Measurements from ENCODE around the gene YDJC. TPM values are rescaled to one million over a fixed set of nuclear protein-coding genes. Genes with fewer than 3 reads are reported as not detected.

Gene YDJC
- total RNA-seq, 1 donor from 2014 or later = 4.5 TPM

DNA sequence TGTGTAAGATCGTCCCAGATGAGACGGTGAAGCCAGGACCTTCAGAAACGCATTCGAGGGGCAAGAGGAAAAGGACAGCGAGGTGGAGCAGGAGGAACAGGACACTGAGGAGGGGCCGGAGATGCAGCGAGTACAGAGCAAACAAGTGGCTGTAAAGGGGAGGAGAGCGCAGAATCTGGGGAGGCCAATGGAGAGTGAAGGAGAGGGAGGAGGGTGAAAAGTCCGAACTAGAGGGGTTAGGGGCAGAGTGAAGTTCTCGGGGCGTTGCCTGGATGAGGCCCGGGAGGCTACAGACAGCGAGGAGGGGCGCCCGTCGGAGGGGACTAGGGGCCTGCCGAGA lies 27.2 kb upstream of the YDJC start:
- peaks cover 23% of the 10 kb centered on the region for H3K4me1 ChIP-seq
- H3K27me3 ChIP-seq (ENCODE audit: low read depth) = peaks cover 15% of the 10 kb centered on the region
- H3K36me3 ChIP-seq = no peaks in the 10 kb centered on the region
- peak overlapping the region; percentile 71 for H3K4me3 ChIP-seq
- H3K27ac ChIP-seq (replicated peaks) = no peak overlapping the region
- intact Hi-C loops (cut with micrococcal nuclease) = no loop called here
- DNase-seq = no peak
- no peaks in the 10 kb centered on the region for H3K9me3 ChIP-seq (replicated peaks)
- TF ChIP-seq, protein P1, sequence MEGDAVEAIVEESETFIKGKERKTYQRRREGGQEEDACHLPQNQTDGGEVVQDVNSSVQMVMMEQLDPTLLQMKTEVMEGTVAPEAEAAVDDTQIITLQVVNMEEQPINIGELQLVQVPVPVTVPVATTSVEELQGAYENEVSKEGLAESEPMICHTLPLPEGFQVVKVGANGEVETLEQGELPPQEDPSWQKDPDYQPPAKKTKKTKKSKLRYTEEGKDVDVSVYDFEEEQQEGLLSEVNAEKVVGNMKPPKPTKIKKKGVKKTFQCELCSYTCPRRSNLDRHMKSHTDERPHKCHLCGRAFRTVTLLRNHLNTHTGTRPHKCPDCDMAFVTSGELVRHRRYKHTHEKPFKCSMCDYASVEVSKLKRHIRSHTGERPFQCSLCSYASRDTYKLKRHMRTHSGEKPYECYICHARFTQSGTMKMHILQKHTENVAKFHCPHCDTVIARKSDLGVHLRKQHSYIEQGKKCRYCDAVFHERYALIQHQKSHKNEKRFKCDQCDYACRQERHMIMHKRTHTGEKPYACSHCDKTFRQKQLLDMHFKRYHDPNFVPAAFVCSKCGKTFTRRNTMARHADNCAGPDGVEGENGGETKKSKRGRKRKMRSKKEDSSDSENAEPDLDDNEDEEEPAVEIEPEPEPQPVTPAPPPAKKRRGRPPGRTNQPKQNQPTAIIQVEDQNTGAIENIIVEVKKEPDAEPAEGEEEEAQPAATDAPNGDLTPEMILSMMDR (IDR thresholded peaks at IDR 0.05; ENCODE audit: borderline replicate concordance) = no peak

DNA sequence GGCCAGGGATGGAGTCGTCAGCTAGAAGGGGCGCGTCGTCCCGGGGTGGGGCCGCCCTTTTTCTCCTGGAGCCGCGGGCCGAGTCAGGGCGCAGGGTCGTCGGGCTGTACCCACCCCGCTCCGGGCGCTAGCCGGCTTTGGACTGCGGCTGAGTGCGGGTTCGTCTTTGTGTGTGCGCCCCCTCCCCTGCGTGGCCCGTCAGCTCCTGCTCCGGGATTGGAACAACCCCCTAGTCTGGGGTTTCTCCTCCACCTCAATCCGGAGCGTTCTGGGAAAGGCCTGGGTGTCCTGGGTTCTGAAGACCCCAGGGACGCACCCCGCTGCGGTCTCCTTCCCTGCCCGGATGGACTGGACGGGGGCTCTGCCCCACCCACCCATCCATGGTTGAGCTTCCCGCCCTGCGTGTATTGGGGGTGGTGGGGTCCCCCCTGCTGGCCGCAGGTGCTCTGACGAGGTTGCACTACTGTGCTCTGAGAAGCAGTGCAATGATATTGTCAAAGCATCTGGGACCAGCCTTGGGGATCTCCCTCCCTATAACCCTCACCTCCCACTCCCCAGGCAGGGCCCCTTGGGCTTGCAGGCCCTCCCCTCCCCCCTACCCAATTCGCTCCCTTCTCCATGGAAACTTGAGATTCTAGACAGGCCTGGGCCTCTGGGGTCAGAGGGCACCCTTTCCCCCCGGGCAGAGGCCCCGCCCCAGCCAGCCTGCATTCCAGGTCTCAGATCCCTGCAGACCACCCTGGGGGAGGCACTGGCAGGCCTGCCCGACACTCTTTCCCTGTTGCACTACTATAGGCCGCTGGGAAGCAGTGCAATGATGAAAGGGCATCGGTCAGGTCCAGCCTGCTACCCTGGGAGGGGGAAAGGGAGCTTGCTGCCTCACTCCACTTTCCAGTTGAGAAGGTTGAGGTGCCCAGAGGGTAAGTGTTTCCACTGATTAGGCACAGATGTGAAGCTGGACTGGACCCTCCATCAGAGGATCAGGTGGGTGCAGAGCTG lies 23.0 kb upstream of the YDJC start:
- TF ChIP-seq, protein P1 (IDR thresholded peaks at IDR 0.05; ENCODE audit: borderline replicate concordance) = no peak
- H3K27me3 ChIP-seq (ENCODE audit: low read depth) = peaks cover 6% of the 10 kb centered on the region
- H3K9me3 ChIP-seq (replicated peaks) = no peaks in the 10 kb centered on the region
- H3K36me3 ChIP-seq = peaks cover 11% of the 10 kb centered on the region
- H3K4me1 ChIP-seq = peaks cover 34% of the 10 kb centered on the region
- H3K4me3 ChIP-seq = peak overlapping the region; percentile 83
- H3K27ac ChIP-seq (replicated peaks) = peak overlapping the region; percentile 18
- intact Hi-C loops (cut with micrococcal nuclease) = no loop called here
- no peak for DNase-seq

DNA sequence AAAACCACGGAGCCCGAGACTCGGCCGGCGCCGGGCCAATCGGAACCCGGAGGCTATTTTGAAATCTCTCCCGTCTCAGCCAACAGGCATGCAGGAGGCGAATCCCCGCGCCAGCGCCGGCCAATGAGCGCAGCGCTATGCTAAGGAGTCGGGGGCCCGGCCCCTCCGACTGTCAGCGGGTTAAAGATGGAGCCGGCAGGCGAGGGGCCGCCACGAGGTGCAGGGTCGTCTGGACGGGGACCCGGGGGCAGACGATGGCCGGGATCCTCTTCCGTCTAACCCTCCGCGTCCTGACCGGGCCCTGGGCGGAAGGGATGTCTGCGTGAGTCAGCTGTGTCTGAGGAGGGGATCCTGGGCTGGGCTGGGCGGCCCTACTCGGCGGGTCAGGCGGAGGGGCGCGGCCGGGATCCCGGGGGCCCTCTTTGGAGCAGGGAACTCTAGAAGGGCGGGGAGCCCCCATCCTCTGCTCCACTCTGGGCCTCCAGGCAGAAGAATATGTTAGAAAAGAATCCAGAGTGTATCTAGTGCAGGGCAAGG lies 22.3 kb upstream of the YDJC start:
- Histone ChIP-seq H3K27me3 (ENCODE audit: low read depth) (no peaks in the 10 kb centered on the region), H3K4me3 (peak overlapping the region; percentile 83), H3K27ac (replicated peaks) (peak overlapping the region; percentile 18), H3K9me3 (replicated peaks) (no peaks in the 10 kb centered on the region), H3K36me3 (peaks cover 11% of the 10 kb centered on the region), H3K4me1 (peaks cover 26% of the 10 kb centered on the region)
- TF ChIP-seq, protein P1 (IDR thresholded peaks at IDR 0.05; ENCODE audit: borderline replicate concordance) = no peak
- intact Hi-C loops (cut with micrococcal nuclease) = no loop called here
- peak; percentile 90 for DNase-seq

DNA sequence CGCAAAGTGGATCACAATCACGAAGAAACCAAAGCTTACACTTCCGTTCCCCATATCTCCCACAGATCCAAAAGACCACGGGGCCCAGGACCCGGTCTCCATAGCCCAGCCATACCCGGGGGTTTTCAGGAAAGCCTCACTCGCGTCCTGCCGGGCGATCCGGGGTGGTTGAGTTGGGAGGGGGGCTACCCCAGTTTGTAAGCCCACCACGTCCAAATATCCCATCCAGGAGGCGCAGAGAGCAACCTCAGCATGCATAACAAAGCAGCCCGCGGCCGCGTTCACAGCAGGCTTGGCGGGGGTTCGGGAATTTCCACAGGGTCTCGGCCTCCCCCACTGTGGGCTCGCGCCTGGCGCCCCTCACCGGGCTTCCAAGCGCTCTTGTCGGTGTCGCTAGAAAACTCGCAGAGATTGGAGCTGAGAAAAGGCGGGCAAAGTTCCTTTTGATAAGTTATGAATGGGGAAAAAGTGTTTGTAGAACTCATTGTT lies 21.7 kb upstream of the YDJC start:
- no peak for DNase-seq
- Histone ChIP-seq H3K36me3 (peaks cover 11% of the 10 kb centered on the region), H3K27me3 (ENCODE audit: low read depth) (no peaks in the 10 kb centered on the region), H3K27ac (replicated peaks) (no peak overlapping the region), H3K4me3 (peak overlapping the region; percentile 83), H3K4me1 (peaks cover 30% of the 10 kb centered on the region), H3K9me3 (replicated peaks) (no peaks in the 10 kb centered on the region)
- TF ChIP-seq, protein P1 (IDR thresholded peaks at IDR 0.05; ENCODE audit: borderline replicate concordance) = no peak
- intact Hi-C loops (cut with micrococcal nuclease) = no loop called here

DNA sequence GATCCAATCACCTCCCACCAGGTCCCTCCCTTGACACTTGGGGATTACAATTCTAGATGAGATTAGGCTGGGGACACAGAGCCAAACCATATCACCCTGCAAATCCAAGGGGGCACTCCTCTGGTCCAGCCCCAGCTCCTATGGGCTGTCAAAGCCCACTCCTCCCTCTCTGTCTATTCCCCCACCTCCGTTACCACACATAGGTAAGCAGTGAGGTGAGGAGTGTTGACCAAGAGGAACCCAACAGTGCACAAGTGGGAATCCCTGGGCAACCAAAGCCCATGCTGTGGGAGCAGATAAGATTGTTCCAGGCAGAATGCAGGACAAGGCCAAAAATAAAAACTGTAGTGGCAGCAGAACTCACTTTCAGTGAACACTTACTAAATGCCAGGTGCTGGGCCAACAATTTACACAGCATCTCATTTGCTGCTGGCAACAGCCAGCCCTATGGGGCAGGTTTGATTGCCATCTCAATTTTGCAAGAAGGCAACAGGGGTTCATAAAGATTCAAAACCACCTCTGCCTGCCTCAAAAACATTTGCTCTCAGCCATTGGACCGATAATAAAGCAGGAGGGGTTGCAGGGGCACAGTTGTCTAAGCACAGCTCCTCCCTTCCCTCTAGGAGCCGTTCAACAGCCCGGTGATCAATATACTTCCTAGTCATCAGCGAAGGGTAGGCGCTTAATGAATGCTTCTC lies 21.1 kb upstream of the YDJC start:
- TF ChIP-seq, protein P1 (IDR thresholded peaks at IDR 0.05; ENCODE audit: borderline replicate concordance) = no peak
- Histone ChIP-seq H3K4me3 (peak overlapping the region; percentile 83), H3K36me3 (peaks cover 14% of the 10 kb centered on the region), H3K4me1 (peaks cover 32% of the 10 kb centered on the region), H3K27me3 (ENCODE audit: low read depth) (no peaks in the 10 kb centered on the region), H3K27ac (replicated peaks) (no peak overlapping the region), H3K9me3 (replicated peaks) (no peaks in the 10 kb centered on the region)
- intact Hi-C loops (cut with micrococcal nuclease) = no loop called here
- DNase-seq = no peak
